Transverse colon (tissue), 4 donors: ENCODE results near the gene RASAL2. TPM values are rescaled to one million over a fixed set of nuclear protein-coding genes. Genes with fewer than 3 reads are reported as not detected.

Source experiments
- DNase-seq: peaks from one replicate; pipeline ENCODE4 v3.0.0-alpha.2; 2019
- H3K27ac ChIP-seq, 4 donors: fragments of 200-600 bp; sonication (generic); 2 replicates each; pipeline ENCODE4 v1.5.1; 2016 to 2018; ENCODE audit warnings: inconsistent platforms in 4 of 4
- H3K27me3 ChIP-seq: fragments of 200-600 bp; sonication (generic); 2 replicates; pipeline ENCODE4 v1.5.1; 2017; ENCODE audit warnings: inconsistent platforms
- H3K36me3 ChIP-seq, 4 donors: fragments of 200-600 bp; sonication (generic); 2 replicates each; pipeline ENCODE4 v1.5.1; 2017 to 2019; ENCODE audit warnings: inconsistent platforms in 4 of 4
- H3K4me1 ChIP-seq, 4 donors: fragments of 200-600 bp; sonication (generic); 2 replicates each; pipeline ENCODE4 v1.5.1; 2017 to 2020; ENCODE audit warnings: inconsistent platforms in 4 of 4
- H3K4me3 ChIP-seq, 4 donors: fragments of 200-600 bp; sonication (generic); 1 replicate in 1 of 4; 2 replicates in 3 of 4; pipeline versions ENCODE4 v1.5.1 to v1.6.1; 2017 to 2019; ENCODE audit warnings: inconsistent platforms in 4 of 4
- H3K9me3 ChIP-seq, 2 donors: fragments of 200-600 bp; sonication (generic); 2 replicates each; pipeline ENCODE4 v1.5.1; 2017 to 2019; ENCODE audit warnings: inconsistent platforms in 2 of 2
- EP300 ChIP-seq: sonication (generic); formaldehyde crosslinking; IDR thresholded peaks from one replicate; pipeline ENCODE4 v1.6.1; 2017; ENCODE audit warnings: antibody characterized with exemption, low read depth
- POLR2A ChIP-seq: fragments of 450-650 bp; IDR thresholded peaks from one replicate; pipeline ENCODE4 v1.6.1; 2016; ENCODE audit warnings: antibody characterized with exemption, mild to moderate bottlenecking, moderate library complexity
- POLR2AphosphoS5 ChIP-seq, 3 donors: sonication (generic); formaldehyde crosslinking; IDR thresholded peaks; one replicate each; pipeline ENCODE4 v1.6.1; 2016; ENCODE audit warnings: antibody characterized with exemption in 3 of 3
- WGBS, 2 donors: methylation state at CpG; one replicate each; pipeline ENCODE4 v1.1.5; 2018; ENCODE audit warnings: low coverage in 1 of 2; 5-methylcytosine and 5-hydroxymethylcytosine counted together
- in situ Hi-C, 4 donors: fragments of 200-750 bp; cut with MboI; loops; one replicate each; pipeline versions ENCODE4 v1.15.0 to v1.15.1; 2017; ENCODE audit warnings: low sequenced_read_pairs in 3 of 4, low pct_ligation_motif_present in 1 of 4, low pct_unique_long_range_greater_than_20kb in 1 of 4
- intact Hi-C: fragments of 100-400 bp; cut with DNase I; formaldehyde crosslinking; loops from one replicate; pipeline ENCODE4 v1.15.1; 2023; ENCODE audit warnings: low total_unique reads
- total RNA-seq, 4 donors: library from RNA; depleted of rRNA; stranded (reverse); fragments of >200 nt; gene quantifications; one replicate each; pipeline ENCODE4 v1.1.0, GENCODE V29; 2016
- TF ChIP-seq, protein P1 (sequence below), 5 experiments: fragments of 200-600 bp in 3 of 5; fragments of 450-650 bp in 2 of 5; sonication (generic) in 3 of 5; IDR thresholded peaks; 1 replicate in 2 of 5; 2 replicates in 3 of 5; pipeline ENCODE4 v1.5.1; 2016 to 2017; ENCODE audit warnings: antibody characterized with exemption in 5 of 5, inconsistent platforms in 3 of 5, mild to moderate bottlenecking in 2 of 5, moderate library complexity in 1 of 5

The RASAL2 gene
- total RNA-seq, 4 donors from 2014 or later: 13.1 to 26.1 (median 19.8) TPM

DNA sequence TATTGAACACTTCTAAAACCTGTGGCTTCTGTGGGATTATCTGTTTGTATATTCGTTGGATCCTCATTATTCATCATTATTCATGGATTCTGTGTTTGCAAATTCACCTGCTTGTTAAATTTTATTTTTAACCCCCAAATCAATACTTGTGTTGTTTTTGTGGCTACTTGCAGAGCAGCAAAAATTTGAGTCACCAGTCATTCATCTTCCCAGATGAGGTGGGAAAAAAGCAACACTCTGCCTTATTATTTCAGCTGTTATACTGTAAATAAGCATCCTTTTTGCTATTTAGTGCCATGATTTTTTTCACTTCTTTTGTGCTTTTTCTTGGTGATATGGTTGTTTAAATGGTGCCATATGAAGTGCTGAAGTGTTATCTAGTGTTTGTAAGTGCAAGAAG is 56.7 kb downstream of the RASAL2 start:
- TF ChIP-seq, protein P1, sequence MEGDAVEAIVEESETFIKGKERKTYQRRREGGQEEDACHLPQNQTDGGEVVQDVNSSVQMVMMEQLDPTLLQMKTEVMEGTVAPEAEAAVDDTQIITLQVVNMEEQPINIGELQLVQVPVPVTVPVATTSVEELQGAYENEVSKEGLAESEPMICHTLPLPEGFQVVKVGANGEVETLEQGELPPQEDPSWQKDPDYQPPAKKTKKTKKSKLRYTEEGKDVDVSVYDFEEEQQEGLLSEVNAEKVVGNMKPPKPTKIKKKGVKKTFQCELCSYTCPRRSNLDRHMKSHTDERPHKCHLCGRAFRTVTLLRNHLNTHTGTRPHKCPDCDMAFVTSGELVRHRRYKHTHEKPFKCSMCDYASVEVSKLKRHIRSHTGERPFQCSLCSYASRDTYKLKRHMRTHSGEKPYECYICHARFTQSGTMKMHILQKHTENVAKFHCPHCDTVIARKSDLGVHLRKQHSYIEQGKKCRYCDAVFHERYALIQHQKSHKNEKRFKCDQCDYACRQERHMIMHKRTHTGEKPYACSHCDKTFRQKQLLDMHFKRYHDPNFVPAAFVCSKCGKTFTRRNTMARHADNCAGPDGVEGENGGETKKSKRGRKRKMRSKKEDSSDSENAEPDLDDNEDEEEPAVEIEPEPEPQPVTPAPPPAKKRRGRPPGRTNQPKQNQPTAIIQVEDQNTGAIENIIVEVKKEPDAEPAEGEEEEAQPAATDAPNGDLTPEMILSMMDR (IDR thresholded peaks at IDR 0.05): no peak
- TF ChIP-seq POLR2AphosphoS5 (IDR thresholded peaks at IDR 0.05) (no peak), POLR2A (no peak)

GRCh38 chr1:178151831-178152230 is 57.9 kb downstream of the RASAL2 start:
- intact Hi-C loops: no loop called here
- in situ Hi-C loops: no loop called here
- no peak for TF ChIP-seq EP300
- TF ChIP-seq POLR2A: no peak
- no peak for TF ChIP-seq POLR2AphosphoS5 (IDR thresholded peaks at IDR 0.05)
- DNase-seq: no peak
- 69% methylated on average over 1 of the region's 1 CpG; no CpG with 5 or more reads in 1 of the 2 donors for WGBS, 2 donors
- Histone ChIP-seq H3K27ac (no peak overlapping the region), H3K36me3 (no peaks in the 10 kb centered on the region), H3K27me3 (no peaks in the 10 kb centered on the region), H3K9me3 (no peaks in the 10 kb centered on the region), H3K4me3 (no peak overlapping the region), H3K4me1 (peaks cover 0 to 11% (median under 1%) of the 10 kb centered on the region in 4 donors)

More for the DNA sequence above, 56.7 kb downstream of the RASAL2 start:
- H3K4me1 ChIP-seq: peaks cover 0 to 7% (median 2%) of the 10 kb centered on the region in 4 donors
- no peak overlapping the region for H3K4me3 ChIP-seq
- intact Hi-C loops: no loop called here
- no peaks in the 10 kb centered on the region for H3K36me3 ChIP-seq
- 0 to 7% methylated on average over 1 of the region's 1 CpG for WGBS, 2 donors
- in situ Hi-C loops: no loop called here
- no peak for DNase-seq
- H3K27ac ChIP-seq: no peak overlapping the region
- H3K27me3 ChIP-seq: no peaks in the 10 kb centered on the region
- no peaks in the 10 kb centered on the region for H3K9me3 ChIP-seq

DNA sequence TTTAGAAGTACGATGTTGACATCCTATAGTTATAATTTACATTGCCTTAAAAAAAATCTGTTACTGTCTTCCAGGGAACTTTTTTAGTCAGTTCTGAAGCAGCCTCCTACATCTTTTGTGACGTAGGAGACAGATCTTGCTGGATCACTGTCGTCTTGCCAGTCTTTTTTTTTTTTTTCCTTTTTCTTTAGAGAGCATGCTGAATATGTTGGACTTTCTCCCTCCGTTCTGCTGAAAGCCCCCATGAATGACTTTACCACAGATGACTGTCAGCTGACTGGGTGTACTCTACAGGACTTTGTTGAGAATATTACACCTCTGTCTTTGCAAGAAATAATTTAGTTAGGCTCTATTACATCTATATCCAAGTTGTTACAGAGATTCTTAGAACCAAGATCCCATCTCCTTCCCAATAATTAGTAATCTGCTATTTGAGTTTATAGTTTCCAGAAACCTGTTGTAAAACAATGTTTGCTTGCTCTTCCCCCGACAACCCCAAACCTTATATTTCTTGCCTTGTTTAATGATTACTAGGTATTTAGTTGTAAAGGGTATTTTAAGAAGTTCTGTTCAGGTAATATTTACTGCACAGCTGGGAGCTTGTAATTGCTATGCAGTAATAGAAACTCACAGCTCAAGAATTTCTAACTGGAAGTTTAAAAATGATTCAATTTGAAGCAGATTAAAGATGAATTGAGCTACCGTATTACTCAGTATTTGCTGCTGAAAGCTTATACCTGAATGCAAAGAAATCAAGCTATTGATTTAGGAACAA is 61.8 kb downstream of the RASAL2 start:
- intact Hi-C loops: no loop called here
- TF ChIP-seq POLR2AphosphoS5 (IDR thresholded peaks at IDR 0.05) (no peak), EP300 (no peak), POLR2A (no peak)
- TF ChIP-seq, protein P1 (IDR thresholded peaks at IDR 0.05): no peak
- 54 to 68% methylated on average over 6 of the region's 6 CpGs for WGBS, 2 donors
- Histone ChIP-seq H3K9me3 (no peaks in the 10 kb centered on the region), H3K27me3 (no peaks in the 10 kb centered on the region), H3K27ac (no peak overlapping the region), H3K36me3 (no peaks in the 10 kb centered on the region), H3K4me3 (no peak overlapping the region), H3K4me1 (peaks cover 0 to 11% (median 0%) of the 10 kb centered on the region in 4 donors)
- in situ Hi-C loops: no loop called here
- DNase-seq: no peak

- Histone ChIP-seq H3K27ac (no peak overlapping the region), H3K27me3 (no peaks in the 10 kb centered on the region), H3K4me3 (no peak overlapping the region), H3K36me3 (no peaks in the 10 kb centered on the region), H3K4me1 (peaks cover 0 to 5% (median 0%) of the 10 kb centered on the region in 4 donors), H3K9me3 (no peaks in the 10 kb centered on the region)
- no peak for DNase-seq
- WGBS, 2 donors: 82 to 83% methylated on average over 6 of the region's 6 CpGs
- in situ Hi-C loops: no loop called here
- TF ChIP-seq, protein P1 (IDR thresholded peaks at IDR 0.05): no peak
- no peak for TF ChIP-seq POLR2A
- no peak for TF ChIP-seq POLR2AphosphoS5 (IDR thresholded peaks at IDR 0.05)
- no peak for TF ChIP-seq EP300
- intact Hi-C loops: no loop called here
Measured at GRCh38 chr1:178160736-178161475, 67.0 kb downstream of the RASAL2 start.
